Measurements from ENCODE around the gene CYB5A. TPM values are rescaled to one million over a fixed set of nuclear protein-coding genes. Genes with fewer than 3 reads are reported as not detected.

Gene CYB5A
- polyA plus RNA-seq, 1 of the 3 experiments (the other 2 are of a cell fraction) = 42.1 TPM

- TF ChIP-seq RXRA (IDR thresholded peaks at IDR 0.05; ENCODE audit: borderline replicate concordance, low read depth) (no peak), POLR2AphosphoS5 (IDR thresholded peaks at IDR 0.05; ENCODE audit: low read depth, low read length) (no peak), FOXM1 (IDR thresholded peaks at IDR 0.05; ENCODE audit: low read depth) (no peak), CTCF (IDR thresholded peaks at IDR 0.05) (no peak), YY1 (IDR thresholded peaks at IDR 0.05; ENCODE audit: low read depth) (no peak)
- TF ChIP-seq, protein P1, sequence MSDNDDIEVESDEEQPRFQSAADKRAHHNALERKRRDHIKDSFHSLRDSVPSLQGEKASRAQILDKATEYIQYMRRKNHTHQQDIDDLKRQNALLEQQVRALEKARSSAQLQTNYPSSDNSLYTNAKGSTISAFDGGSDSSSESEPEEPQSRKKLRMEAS (IDR thresholded peaks at IDR 0.05; ENCODE audit: low read depth) = no peak
Measured at GRCh38 chr18:74252039-74252395, 39.7 kb downstream of the CYB5A start (continued).

GRCh38 chr18:74251297-74252038, 40.3 kb downstream of the CYB5A start:
- H3K9me3 ChIP-seq = no peaks in the 10 kb centered on the region

More at GRCh38 chr18:74251297-74252038, 40.3 kb downstream of the CYB5A start:
- TF ChIP-seq PBX3 (IDR thresholded peaks at IDR 0.05) = peak; percentile 27; the same call in 1 of the 2 replicates
- TF ChIP-seq JUND (IDR thresholded peaks at IDR 0.05) = peak; percentile 17; the same call in 1 of the 2 replicates
- TF ChIP-seq FOSL2 (IDR thresholded peaks at IDR 0.05; ENCODE audit: borderline replicate concordance, low read depth) = peak; percentile 15; the same call in 1 of the 2 replicates
- TF ChIP-seq TCF12 (IDR thresholded peaks at IDR 0.05) = peak; percentile 75
- TF ChIP-seq NRF1 (IDR thresholded peaks at IDR 0.05; ENCODE audit: low read depth, low read length) = no peak
- peak in 1 of 2 experiments; percentile 39; a peak in 1 of 4 replicates for TF ChIP-seq EP300 (IDR thresholded peaks at IDR 0.05; ENCODE audit: borderline replicate concordance in 1 of 2, low read depth in 1 of 2, low read length in 1 of 2)
- Histone ChIP-seq H3K4me1 (ENCODE audit: control insufficient read depth in 1 of 2, insufficient read depth in 2 of 2, low read depth in 1 of 2, low read length in 1 of 2) (peaks cover 6 to 13% of the 10 kb centered on the region in 2 experiments; a peak in 3 of 4 replicates), H3F3A (replicated peaks; ENCODE audit: insufficient read depth) (no peaks in the 10 kb centered on the region), H3K79me2 (ENCODE audit: insufficient read depth) (no peaks in the 10 kb centered on the region), H3K9me2 (no peaks in the 10 kb centered on the region), H3K4me2 (no peak overlapping the region), H2AFZ (ENCODE audit: low read depth) (no peak overlapping the region), H4K20me1 (ENCODE audit: insufficient read depth) (no peaks in the 10 kb centered on the region), H3K36me3 (replicated peaks in 1 of 2; ENCODE audit: control insufficient read depth in 1 of 2, insufficient read depth in 2 of 2, low read length in 1 of 2) (no peaks in the 10 kb centered on the region), H3K27me3 (ENCODE audit: insufficient read depth) (no peaks in the 10 kb centered on the region), H3K9ac (no peak overlapping the region), H3K27ac (ENCODE audit: low read depth in 2 of 2, low read length in 1 of 2) (peak overlapping the region; percentile 20 to 39; a peak in 2 of 4 replicates), H3K4me3 (ENCODE audit: low read depth in 2 of 2, low read length in 1 of 2) (no peak overlapping the region)
- POLR2A ChIA-PET = no interaction called here
- no peak for DNase-seq
- CTCF ChIA-PET = interaction anchor here (0.6 to 2.2 kb wide), 3 partner anchors 46 to 91 kb away, joined by 3 to 9 read pairs (median 4); no protein-coding TSS in a partner anchor
- WGBS (ENCODE audit: low lambda C conversion rate) = 43% methylated on average over 4 of the region's 4 CpGs
